Epidermal melanocyte (primary cell): ENCODE data around the gene HSP90AB1.

Experiments
- DNase-seq: peaks from one replicate; pipeline ENCODE4 v3.0.0; 2011; ENCODE audit warnings: low spot score; ENCODE audit not compliant: insufficient read length

HSP90AB1 gene

DNA sequence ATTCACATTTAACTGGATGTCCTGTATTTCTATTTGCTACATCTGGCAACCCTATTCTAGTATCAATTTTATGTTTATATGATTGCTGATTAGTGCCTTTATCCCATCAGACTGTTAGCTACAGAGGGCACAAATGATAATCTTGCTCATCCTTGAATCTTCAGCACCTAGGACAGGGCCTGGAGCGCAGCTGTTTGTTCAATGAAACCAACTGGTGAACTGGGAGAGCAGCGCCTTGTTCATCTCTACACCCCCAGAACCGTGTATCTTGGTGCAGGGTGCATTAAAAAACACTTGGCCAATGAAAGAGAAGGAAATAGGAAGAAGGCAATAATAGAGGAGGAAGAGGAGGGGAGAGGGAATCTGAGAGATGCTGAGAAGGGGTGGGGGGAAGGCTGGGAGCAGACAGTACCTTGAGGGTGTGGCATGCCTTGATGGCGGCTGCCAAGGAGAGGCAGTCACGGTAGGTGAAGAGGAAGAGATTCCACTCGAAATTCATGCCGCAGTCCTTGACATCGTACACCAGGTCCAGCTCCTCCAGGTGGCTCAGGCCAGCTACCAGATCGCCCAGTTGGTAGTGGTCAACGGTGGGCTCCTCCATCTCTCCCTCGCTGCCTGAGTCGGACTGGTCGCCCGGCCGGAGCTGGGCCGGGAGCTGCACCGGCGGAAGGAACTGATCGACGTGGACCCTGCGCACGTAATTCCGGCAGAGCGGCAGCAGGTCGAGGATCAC lies 38.8 kb downstream of the HSP90AB1 start:
- no peak for DNase-seq

DNA sequence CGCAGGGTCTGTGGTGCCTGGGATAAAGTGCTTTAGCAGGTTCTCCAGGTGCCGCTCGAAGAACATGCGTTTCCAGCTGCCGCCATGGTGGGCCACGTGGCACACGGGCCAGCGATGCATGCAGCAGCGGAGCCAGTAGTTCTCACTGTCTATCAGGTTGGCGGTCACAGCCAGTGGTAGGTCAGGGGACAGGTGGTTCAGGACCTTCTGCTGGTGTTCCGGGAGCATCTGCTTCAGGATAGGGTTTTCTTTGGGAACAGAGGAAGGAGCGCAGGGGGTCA lies 39.3 kb downstream of the HSP90AB1 start:
- no peak for DNase-seq

DNA sequence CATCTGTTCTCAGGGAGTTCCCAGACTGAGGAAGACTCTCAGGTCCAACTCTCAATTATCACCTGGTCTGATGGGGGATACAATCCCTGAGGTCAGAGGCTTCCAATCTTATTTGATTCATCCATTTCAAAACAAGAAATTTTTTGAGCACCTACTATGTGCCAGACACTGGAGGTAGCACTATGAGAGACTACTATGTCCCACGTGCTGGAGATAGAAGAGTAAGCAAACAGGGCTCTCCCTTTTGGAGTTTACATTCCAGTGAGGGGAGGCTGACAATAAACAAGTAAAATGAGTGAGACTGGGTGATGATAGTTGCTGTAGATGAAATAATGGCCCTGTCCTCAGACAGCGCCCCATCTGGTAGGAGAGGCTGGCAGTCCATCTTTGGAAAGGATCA lies 39.8 kb downstream of the HSP90AB1 start:
- DNase-seq: no peak

DNA sequence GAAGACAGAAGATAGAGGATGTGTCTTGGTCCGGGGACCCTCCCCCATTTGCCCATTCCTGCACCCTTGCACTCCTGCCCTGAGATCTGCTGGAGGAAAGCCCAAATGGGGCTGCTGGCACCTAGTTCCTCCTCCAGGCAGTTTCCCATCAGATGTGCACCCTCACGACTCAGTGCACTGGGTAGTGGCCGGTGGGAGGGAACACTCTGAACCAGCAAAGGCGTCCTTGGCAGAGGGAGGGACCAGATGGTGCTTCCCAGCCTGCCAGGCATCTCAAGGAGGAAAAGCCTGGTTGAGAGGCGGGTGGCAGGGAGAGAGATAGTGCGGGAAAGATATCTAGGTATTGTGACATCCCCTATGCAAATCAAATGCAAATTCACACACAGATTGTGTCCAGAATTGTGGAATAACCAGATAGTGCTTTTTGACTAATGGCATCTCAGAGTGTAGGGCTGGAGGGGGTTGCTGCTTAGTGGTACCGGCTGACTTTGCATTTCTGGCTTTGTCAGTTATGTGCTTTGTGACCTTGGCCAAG lies 42.9 kb downstream of the HSP90AB1 start:
- DNase-seq: no peak

DNA sequence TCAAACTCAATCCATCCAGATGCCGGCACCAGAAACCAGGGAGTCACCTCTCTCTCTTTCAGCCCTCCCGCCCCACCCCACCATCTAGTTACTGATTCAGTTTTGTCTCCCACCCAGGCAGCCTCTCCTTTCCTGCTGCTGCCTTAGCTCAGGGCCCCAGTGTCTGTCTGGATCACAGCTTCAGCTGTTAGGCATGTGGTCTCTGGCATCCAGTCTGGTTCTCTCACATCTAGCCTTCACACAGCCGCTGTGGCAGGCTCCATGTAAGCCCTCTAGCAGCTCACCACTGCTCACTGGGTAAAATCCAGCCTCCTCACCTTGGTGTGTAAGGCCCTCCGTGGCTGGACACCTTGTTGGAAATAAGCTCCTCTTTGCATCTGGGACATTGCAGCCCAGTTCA lies 44.9 kb downstream of the HSP90AB1 start:
- DNase-seq: no peak

DNA sequence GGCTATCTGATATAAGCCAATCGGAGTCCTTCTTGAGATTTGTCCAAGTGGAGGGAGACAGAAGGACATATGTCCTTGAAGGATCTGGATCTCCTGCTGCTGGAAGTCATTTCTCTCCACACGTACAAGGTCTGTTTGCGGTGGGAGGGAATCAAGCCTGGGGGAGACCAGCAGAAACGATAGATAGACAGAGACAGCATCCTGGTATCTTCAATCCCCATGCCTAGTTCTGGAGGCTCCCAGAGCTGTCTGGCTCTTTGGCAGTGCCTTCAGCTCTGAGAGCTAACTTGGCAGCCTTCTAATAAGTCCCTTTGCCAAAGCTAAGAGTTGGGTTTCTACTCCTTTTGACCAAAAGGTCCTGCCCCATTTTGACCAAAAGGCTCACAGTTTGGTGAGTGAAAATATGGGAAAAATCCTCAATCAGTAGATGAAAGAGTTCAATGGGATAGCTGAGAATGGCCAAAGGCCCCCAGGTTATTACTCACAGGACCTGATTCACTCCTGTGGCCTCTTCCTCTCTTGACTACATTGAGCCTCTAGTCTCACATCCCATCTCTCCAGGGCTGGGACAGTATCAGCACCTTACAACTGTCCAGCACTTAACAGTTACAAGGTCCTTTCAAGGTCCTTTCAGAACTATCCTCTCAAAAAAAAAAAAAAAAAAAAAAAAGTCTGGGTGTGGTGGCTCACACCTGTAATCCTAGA lies 45.9 kb downstream of the HSP90AB1 start:
- no peak for DNase-seq

DNA sequence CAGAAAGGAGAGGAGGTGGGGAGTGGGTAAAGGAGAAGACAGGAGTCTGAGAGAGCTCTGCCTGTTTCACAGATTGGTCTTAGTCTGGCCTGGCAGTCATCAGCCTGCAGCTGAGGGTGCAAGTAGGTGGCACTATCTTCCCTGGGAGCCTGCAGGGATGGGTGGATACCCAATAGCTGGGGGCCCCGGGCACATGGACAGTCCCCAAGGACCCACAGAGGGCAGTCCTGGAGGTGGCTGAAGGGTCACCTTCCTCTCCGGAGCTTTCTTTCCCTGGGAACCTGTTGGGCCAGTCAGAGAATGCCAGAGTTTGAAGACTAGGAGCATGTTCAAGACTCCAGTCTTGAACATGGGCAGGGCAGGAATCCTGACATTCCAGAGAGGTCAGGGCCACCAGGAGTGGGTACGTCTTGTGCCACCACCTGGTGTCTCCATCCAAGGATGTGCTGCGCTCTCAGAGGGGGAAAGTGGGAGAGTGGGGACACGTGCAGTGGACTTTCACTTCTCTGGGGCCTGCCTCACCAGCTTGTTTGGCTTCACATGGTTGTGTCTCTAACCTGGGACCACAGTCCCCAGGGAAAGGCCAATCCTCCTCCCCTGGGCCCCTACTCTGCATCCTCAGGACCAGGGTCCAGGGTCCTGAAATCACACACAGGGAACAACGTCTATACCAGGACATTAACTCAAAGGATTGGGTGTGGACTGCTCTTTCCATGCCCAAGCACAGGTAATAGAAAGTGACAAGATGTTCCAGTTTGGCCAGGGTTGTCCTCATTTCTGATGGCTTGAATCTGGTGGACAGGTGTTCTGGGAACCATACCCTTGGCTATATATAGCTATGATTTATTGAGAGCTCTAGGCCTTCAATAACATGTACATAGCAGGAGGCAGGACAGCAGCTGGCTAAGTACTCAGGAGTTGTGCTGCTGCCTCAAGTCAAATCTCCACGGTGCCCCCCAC lies 48.2 kb downstream of the HSP90AB1 start:
- no peak for DNase-seq

DNA sequence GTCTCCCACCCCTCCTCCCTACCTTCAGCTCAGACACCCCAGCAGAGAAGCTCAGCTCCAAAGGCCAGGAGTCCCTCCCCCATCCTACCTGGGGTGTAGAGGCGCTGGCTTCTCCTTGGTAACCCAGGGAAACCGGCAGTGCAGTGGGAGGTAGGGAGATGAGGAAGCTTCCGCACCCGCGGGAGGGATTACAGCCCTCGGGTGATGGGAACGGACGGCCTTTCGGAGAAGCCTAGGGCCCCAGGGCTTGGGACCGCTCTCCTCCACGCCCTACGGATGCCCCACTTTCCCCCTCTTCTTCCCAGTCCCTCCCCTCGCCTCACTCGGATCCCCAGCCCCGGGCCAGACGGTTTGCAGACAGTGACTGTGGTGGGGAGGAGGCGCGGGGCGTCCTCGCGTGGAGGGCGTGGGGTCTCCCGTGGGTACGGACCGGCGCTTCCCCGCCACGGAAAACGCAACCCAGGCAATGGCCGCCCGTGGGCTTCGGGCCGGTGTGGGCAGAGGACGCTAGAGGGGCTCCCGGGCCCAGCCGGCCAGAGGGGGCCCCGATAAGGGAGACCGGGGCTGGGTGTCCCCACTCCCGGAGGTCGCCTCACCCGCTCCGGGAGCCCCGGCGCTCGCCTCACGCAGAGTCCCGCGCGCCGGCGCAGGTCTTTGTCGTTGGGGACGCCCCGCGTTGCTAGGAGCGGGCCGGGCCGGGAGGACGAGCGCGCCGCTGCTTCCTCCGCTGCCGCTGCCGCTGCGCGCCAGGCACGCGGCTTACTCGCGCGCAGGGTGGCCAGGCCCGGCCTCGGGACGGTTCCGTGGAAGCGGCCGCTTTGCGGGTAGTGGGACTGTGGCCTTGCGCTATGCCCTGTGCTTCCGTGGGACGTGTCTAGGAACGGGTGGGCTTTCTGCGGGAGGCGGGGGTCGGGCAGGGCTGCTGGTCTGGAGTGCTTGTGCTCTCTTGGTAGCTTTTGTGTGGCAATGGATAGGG lies 50.5 kb downstream of the HSP90AB1 start:
- DNase-seq: no peak

DNA sequence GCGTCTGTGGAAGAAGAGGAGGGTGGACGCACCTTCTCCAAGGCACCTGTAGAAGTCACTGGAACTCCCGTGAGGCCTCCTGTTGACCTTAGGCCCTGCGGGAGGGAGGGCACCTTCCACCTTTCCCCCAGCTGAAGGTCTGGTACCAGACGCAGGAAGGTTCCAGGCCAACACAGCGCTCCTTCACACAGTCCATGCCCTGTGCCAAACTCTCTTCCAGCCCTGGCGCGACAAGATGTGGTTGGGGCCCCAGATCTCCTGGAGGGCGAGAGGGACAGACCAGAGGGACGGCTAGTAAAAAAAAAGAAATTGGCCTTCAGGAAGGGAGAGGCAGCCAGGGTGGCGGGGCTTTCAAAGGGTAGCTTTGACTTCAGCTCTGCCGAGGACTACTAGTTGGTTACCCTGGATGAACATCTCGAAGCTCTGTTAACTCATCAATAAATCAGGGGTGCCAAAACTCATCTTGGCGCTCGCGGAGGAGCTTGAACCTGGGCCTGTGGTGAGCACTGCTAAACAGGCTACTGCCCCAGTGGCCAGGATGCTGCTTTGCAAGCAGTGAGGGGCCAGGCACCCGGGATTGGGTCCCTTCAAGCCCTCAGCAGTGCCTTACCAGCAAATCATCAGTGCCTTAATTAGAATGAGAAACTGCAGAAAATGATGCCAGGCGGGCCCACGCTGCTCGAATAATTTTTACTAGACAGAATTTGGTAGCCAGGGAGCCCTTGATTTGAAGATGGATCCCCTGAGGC lies 51.3 kb downstream of the HSP90AB1 start:
- no peak for DNase-seq

DNA sequence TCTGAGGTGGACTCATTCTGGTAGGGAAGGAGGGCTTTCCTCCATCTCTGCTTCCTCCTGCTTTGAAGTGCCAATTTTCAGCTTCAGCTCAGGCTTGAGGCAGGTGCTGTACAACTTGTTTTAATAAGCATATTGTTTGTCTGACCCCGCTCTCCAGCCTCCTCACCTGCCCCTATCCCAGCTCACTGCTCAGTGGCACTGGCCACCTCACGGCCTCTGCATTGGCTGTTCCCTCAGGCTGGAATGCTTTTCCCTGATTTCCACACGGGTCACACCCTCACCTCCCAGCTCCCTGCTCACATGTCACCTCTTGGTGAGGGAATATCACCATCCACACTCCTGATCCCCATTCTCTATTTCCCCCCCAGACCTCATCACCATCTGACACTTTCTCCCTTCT lies 52.0 kb downstream of the HSP90AB1 start:
- DNase-seq: no peak

DNA sequence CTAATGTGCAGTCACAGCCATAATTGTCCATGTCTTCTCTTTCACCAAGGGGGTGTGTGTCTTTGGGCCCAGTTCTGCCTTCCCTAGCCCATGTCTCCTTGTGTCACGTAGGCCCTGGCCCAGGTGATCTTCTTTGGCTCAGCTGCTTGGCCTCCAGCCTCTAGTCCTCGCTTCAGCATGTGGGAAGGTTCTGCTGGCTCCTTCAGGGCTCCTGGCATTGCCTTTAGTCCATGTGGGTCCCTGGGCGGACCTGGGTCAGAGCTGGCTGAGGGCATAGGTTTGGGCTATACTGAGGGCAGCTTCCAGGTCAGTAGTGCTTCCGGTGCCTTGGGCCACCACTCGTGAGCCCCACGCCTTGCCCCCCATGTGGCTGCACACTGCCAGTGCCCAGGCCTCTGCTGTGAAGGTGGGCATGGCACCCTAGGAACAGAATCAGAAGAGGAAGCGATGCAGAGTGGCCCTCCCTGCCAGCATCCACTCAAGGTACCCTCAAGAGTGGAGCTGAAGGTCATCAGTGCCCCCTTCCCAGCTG lies 53.5 kb downstream of the HSP90AB1 start:
- no peak for DNase-seq

DNA sequence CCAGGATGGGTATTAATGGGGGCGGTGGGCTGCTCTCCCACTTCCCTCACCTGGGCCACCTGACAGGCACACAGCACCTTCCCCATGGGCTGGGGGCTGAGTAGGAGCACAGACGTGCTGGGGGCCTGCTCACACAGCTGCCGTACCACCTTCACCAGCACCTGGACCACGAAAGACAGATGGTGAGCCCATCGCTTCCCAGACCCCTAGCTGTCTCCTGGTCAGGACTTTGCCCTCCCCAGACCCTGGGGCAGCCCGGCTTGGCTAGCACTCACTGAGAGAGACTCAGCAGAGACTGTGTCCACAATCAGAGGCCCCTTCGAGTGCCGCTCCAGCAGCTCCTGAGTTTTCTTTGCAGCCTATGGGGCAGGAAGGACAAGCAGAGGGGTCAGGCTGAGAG lies 54.2 kb downstream of the HSP90AB1 start:
- no peak for DNase-seq

DNA sequence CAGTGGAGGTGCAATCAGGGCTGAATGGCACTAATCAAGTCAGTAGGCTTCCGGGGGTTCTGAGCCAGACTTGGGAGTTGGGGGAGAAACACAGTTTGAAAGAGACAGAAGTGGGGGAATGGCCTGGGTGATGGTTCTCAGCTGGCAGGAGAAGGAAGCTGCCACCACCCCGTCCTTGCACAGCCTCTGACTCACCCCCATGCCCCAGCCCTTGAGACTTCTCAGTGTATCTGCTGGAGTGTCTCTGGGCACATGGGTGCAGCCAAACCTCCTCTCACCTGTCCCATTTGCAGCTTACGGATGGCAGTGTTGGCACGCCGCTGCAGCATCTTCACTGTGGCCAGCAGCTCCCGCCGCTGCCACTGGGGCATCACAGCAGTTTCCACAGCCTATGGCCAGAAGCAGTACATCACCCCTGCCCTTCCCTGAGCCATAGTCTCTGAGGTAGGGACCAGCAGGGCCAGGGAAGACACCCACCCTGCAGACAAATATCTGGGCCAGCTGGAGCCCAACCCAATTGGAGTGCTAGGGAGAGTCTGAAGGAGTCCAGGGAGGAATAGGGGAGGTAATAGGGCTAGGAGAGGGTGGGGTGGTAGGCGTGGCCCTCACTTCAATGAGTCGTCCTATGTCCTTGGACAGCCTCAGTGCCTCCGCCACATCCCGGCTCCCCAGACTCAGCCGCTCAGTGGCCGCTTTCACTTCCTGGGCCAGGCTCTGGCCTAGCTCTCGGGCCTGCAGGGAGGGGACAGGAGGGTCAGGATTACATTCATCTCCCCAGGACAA lies 55.1 kb downstream of the HSP90AB1 start:
- DNase-seq: no peak

DNA sequence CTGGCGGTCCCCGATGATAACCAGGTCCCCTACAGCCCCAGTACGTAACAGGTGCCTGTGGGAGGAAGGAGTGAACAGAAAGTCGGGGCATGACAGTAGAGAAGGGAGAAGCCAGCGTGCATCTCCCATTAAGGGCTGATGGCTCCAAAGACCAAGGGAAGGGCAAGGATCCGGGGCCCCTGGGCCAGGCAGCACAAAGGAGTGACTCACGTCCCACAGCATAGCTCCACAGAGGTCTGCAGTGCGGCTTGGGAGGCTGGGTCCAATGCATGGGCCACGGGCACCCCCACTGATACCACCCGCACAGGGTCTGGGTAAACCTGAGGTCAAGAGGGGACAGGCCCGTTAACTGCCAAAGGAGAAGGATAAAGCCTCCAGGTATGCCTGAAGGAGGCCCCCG lies 56.0 kb downstream of the HSP90AB1 start:
- DNase-seq: no peak
